Measurements from ENCODE around the gene PRODH2.

Gene PRODH2

DNA sequence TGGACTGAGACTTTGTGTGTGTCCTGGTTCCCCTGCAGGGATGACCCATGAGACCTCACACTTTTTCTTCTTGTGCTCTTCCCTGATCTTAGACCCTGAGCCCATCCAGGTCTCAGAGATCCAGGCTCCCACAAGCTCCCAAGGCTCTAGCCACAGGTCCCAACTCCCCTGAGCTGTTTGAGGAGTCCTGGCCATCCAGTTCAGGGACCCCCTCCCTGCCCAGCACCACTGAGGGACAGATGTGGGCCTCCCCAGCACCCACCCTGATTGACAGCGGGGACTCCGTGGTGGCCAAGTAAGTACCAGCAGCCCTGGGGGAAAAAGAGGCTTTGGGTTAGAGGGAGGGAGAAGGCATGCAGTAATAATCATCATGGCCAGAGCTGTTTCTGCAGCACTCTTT lies 52.9 kb downstream of the PRODH2 start:
- DNase-seq (ENCODE audit: low read depth in 2 of 2, low spot score in 1 of 2), result no peak

DNA sequence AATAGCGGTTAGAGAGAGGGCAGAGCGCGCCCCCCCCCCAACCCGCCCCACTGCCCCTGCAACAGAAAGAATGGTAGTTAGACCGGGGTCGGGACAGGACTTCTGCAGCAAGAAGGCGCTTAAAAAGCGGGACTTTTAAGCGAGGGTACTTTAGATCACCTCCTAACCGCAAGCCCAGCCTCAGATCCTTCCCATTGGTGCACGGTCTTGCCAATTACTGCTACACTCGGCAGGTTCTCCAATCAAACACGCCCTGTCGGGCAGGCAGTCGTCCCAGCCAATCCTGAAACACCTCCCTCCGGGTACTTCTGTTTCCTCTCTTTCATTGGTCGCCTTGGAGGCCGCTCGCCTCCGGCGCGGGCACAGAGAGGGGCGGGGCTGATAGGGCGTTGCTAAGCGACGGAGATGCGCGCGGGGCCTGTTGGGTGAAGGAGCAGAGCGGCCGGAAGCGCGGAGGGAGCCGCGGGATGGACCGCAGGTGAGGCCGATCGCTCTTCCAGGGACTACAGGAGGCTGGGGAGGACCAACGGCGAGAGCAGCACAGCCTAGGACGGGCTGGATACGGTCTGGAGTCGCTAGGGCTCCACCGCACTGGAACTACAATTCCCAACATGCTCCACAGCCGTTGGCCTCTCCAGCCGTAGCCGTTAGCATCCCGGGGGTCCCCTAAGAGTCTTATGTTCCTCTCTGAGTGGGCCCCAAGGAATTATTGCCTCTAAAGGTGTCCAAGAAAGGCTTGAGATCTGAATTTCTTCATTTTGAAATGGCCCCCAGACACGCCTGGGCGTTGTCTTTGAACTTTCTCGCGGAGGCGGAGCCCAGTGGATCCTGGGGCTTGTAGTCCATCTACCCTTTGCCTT lies 54.7 kb downstream of the PRODH2 start, which contains the start of gene PROSER3:
Gene PROSER3 (plus strand): TSS at position 428 of the 860 bp plus-strand sequence. CDS start 40 bp downstream, at position 468.
- DNase-seq (ENCODE audit: low read depth in 2 of 2, low spot score in 1 of 2), result peak; percentile 95 to 96

DNA sequence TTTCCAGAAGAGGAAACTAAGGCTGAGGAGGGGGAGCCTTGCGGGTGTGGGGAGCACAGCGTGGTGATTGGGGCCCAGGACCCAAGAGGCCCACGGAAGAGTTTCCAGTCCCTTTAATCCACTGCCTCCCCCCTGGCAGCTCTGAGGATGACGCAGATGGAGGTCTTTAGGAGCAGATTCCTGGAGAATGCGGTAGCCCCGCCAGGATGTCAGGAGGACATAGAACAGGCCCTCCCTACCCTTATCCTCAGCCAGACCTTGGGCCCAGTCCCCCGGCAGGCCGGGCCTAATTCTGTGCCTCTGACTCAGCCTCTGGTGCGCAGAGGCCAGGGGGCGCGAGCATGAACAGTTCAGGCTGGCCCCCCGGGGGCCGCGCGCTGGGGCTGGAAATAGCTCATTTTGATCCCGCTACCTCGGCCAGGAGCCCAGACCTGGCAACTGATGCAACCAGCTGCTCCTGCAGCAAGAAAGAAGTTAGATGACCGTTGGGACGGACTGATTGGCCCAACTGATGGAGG lies 55.4 kb downstream of the PRODH2 start:
- DNase-seq (ENCODE audit: low read depth in 2 of 2, low spot score in 1 of 2), result no peak

DNA sequence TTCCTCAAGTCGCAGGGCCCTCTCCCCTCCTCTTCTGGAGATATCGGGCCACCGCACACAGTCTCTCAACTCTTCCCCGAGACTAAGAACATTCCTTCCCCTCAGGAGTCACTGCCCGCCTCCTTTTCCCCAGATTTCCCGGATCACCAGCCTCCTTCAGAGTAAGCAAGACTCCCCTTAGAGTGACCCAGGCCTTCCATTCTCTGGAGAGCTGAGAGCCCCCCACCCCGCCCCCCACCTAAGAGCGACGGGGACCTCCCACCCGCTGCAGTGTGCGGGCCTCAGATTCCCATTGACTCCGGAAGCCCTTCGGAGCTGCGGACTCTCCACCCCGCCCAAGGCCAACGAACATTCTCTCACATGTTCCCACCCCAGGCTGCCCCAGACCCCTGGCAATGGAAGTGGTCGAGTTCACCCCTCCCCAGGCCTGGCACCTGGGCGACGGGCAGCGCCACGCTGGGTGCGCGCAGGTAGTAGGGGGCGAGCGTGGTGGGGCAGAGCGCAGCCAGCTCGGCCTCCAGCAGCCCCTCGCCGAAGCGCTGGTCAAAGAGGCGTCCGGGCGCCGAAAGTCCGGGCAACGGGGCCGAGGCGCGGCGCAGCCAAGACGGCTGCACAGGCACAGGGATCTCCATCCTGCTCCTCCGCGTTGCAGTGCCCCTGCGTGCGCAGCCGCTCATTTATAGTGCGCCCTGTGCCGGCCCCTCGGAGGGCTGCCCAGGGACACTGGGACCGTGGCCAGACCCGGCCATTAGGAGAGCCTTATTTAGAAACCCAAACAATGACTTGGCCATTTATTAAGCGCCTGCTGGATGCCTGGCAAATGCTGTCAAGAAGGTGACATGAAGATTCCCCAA lies 56.0 kb downstream of the PRODH2 start, which contains the start of gene HSPB6:
Gene HSPB6 (minus strand): TSS at position 653 of the 854 bp plus-strand sequence. CDS start 21 bp downstream, at position 632.
- no peak for DNase-seq (ENCODE audit: low read depth in 2 of 2, low spot score in 1 of 2)

DNA sequence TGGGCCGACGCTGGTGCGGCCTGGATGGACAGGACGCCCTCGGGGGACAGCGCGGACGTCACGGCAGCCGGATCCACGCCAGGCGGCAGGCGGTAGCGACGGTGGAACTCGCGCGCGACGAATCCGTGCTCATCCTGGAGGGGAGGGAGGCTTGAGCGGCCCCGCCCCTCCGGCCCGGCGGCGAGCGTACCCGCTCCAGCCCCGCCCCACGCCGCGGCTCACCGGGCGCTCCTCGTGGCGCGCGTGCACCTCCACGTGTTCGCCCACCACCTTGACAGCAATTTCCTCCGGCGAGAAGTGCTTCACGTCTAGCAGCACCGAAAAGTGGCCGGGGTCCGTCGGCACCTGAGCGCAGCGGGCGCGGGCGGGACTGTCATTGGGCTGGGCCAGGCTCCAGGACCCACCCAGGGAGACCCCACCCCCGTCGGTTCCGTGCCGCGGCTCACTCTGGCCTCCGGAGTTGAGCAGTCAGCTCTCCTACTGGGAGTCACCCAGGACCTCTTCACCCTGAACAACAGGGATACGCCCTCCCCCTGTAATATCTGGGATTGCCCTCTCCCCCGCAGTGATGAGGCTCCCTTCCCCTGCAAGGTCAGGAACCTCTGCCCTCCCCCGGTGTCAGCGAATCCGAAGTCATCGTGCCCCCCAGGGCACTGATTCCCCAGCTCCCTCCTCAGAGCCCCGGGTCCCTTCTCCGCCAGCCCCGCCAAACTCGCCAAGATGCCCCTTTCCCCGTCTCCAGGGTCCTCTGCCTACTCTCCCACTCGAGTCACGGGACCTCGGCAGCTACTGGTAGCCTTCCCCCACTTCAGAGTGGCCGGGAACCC lies 56.9 kb downstream of the PRODH2 start:
- DNase-seq (ENCODE audit: low read depth in 2 of 2, low spot score in 1 of 2), result no peak

DNA sequence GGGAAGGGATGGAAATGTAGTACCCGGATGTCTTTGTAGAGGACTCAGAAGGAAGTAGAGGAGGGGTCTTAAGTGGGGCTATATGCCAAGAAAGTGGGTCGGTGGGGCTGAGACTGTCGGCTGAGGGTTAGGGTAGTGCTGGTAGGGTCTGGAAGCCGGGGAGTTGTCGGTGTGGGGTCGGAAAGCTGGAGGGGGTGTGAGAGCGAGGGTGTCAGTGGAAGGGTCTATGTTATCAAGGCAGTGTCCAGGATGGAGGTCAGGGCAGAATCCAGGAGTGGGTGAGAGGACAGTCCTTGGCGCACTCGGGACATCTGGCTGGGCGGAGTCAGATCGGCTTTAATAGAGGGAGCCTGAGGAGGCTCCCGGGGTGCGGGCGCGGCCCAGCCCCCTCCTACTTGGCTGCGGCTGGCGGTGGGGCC lies 57.5 kb downstream of the PRODH2 start:
- no peak for DNase-seq (ENCODE audit: low read depth in 2 of 2, low spot score in 1 of 2)

DNA sequence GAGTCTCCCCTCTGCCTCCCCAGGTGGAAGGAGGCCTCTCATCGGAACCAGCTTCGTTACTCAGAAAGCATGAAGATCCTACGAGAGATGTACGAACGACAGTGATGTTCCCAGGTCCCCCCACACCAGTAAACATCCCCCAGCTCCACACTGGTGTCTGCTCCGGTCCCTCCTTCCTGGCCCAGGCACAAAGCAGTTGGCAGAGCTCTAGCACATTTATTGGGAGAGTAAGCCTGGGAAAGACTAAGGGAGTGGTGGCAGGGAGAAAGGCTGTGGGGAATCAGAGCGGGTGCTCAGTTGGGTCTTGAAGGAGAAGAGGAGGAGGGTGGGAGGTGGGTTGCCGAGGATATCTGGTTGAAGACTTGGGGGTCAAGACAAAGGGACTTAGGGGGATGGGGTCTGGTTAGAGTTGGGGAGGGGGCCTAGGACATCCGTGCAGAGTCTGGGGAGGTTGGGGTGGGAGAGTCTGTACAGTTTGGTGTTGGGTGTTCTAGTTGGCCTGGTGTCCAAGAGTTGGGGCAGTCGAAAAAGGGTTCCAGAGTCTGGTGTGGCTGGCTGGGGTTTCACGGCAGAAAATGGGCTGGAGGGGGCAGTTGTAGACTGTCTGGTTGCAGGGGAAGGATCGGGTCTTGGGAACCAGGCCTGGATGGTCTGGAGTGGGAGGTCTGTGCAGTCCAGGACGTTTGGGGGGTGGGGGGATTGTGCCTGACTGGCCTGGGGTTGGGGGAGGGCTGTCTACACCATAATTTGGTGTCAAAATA lies 58.1 kb downstream of the PRODH2 start:
- no peak for DNase-seq (ENCODE audit: low read depth in 2 of 2, low spot score in 1 of 2)

DNA sequence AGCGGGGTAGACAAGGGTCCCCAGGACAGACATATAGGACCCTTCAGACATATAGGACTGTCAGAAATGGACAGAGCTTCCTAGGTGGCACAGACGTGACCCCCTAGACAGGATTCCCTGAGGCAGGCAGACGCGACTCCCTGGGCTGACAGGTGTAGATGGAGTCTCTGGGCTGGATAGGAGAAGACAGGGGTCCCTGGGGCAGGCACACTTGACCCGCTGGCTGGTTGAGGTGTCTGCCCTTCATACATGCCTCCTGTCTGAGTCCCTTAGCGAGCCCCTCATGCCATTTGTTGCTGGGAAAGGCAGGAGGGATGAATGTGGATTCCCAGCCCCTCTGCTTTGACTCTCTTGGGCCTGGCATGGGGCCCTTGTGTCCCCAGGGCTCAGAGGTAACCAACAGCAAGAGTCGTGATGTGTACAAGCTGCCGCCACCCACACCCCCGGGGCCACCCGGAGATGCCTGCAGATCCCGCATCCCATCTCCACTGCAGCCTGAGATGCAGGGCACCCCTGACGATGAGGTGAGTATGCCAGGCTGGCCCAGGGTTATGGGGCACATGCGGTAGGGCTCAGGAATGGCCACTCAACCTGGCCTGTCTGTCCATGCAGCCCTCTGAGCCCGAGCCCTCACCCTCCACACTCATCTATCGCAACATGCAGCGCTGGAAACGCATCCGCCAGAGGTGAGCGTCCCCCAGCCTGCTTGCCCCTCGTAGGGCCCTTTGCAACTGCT lies 58.8 kb downstream of the PRODH2 start:
- no peak for DNase-seq (ENCODE audit: low read depth in 2 of 2, low spot score in 1 of 2)

DNA sequence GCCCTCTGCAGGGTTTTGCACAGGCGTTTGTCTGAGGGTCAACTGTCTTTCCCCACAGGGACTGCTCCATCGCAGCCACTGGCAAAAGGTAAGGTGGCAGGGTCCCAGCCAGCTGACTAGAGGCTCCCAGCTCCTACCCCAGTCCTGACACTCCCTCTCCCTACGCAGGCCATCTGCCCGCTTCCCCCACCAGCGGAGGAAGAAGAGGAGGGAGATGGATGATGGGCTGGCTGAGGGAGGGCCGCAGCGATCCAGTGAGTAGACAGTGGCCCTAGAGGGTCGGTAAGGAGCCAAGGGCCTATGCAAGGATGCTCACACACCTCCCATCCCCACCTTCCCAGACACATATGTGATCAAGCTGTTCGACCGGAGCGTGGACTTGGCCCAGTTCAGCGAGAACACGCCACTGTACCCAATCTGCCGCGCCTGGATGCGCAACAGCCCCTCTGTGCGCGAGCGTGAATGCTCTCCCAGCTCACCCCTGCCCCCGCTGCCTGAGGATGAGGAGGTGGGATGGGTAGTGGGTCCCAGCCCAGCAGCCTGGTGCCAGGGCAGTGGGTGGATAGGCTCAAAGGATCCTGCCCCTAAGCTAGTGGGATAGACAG lies 59.8 kb downstream of the PRODH2 start:
- DNase-seq (ENCODE audit: low read depth in 2 of 2, low spot score in 1 of 2), result no peak

DNA sequence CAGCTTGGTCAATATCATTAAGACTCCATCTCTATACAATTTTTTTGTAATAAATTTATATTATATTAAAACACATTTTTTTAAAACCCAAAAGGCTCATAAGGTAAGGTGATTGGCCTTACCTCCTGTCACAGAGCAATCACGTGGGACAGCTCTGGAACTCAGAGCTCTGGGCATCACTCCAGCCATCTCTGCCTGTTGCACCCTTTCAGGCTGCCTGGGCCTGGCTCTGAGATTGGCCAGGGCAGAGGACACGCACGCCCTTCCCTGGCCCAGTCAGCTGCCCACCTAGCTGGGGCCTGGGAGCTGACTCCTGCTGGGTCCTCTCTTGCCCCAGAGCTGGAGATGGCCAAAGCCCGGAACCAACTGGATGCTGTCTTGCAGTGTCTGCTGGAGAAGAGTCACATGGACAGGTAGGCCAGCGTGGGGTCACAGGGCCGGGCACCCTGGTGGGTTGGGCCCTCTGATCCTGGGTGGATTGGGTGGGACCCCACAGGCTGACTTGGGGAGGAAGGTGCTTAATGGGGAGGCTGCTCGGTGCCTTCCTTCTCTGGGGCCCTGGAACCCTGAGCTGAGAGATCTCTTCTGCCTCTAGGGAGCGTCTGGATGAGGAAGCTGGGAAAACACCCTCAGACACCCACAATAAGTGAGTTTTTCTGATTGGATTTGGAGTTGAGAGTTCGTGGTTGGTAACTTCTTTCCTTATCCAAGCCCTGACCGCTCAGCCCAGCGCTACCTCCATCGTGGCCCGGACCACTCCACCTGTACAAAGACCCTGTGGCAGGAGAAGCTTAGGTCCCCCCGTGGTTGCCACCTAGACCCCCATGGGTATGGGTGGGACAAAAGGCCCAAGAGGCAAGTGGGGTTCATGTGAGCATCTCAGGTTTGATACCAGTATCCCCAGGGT lies 60.6 kb downstream of the PRODH2 start:
- DNase-seq (ENCODE audit: low read depth in 2 of 2, low spot score in 1 of 2), result no peak

DNA sequence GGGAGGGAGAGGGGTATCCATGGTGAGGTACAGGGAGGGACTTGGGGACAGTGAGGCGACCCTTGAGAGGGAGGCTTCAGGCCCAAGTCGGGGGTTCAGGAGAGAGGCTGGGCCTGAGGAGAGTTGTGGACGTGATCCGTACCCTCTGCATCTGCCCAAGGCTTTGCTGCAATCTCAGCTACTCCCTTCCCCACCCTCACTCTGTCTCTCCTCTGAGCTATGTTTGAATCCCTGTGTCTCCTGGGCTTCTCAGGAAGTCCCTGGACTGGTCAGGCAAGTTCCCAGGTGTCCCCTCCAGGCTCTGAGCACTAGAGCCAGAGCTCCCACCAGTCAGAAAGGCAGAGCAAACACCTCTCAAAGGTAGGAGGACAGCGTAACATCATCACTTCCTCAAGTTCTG lies 62.5 kb downstream of the PRODH2 start:
- DNase-seq (ENCODE audit: low read depth in 2 of 2, low spot score in 1 of 2), result no peak

All from stimulated activated CD8-positive, alpha-beta memory T cell treated with anti-CD3 and anti-CD28 coated beads, Interleukin-4, amount 100 ng/mL, for 1 hour (primary cell).